Activated CD8-positive, alpha-beta T cell treated with anti-CD3 and anti-CD28 coated beads for 36 hours (primary cell): ENCODE measurements around the gene LTBP3. TPM values are rescaled to one million over a fixed set of nuclear protein-coding genes. Genes with fewer than 3 reads are reported as not detected.

Source experiments
- ATAC-seq: fragments of 200-7000 bp; cut with Tn5 transposase; one replicate; pipeline ENCODE4 v1.10.0; 2021; ENCODE audit warnings: mild to moderate bottlenecking, moderate library complexity
- CTCF ChIA-PET: fragments of 350-600 bp; sonication (Branson Sonifier 250); formaldehyde crosslinking; loops from one replicate; lab custom pipeline; 2021; ENCODE audit warnings: antibody characterized with exemption; lab: Charles Lee
- POLR2A ChIA-PET: fragments of 350-600 bp; sonication (Branson Sonifier 250); formaldehyde crosslinking; loops from one replicate; lab custom pipeline; 2021; ENCODE audit warnings: antibody characterized with exemption; lab: Charles Lee
- DNase-seq: peaks from one replicate; pipeline ENCODE4 v3.0.0-alpha.2; 2020
- H3K27ac Mint-ChIP-seq: one replicate; pipeline ENCODE4 v1.8.0; 2021; ENCODE audit warnings: mild to moderate bottlenecking, mixed read lengths
- H3K27me3 Mint-ChIP-seq: one replicate; pipeline ENCODE4 v1.8.0; 2021; ENCODE audit warnings: mixed read lengths
- H3K36me3 Mint-ChIP-seq: one replicate; pipeline ENCODE4 v1.8.0; 2021; ENCODE audit warnings: low read depth, mixed read lengths
- H3K4me1 Mint-ChIP-seq: one replicate; pipeline ENCODE4 v1.8.0; 2021; ENCODE audit warnings: low read depth, mixed read lengths
- H3K4me3 Mint-ChIP-seq: one replicate; pipeline ENCODE4 v1.8.0; 2021; ENCODE audit warnings: mild to moderate bottlenecking, moderate library complexity, mixed read lengths
- H3K9me3 Mint-ChIP-seq: one replicate; pipeline ENCODE4 v1.8.0; 2021; ENCODE audit warnings: mixed read lengths
- intact Hi-C: fragments of 100-400 bp; cut with micrococcal nuclease; formaldehyde crosslinking; loops from one replicate; pipeline ENCODE4 v1.10.0; 2022
- total RNA-seq, 2 experiments: library from RNA; stranded (reverse); gene quantifications; one replicate each; pipeline ENCODE4 v1.2.3, GENCODE V29; 2021
- TF ChIP-seq, protein P1 (sequence below): fragments of 200-600 bp; IDR thresholded peaks from one replicate; pipeline ENCODE4 v1.8.0; 2022; ENCODE audit warnings: antibody characterized with exemption, mild to moderate bottlenecking

The LTBP3 gene
- total RNA-seq, 2 experiments from 2014 or later, result 55.4 to 56.0 TPM

DNA sequence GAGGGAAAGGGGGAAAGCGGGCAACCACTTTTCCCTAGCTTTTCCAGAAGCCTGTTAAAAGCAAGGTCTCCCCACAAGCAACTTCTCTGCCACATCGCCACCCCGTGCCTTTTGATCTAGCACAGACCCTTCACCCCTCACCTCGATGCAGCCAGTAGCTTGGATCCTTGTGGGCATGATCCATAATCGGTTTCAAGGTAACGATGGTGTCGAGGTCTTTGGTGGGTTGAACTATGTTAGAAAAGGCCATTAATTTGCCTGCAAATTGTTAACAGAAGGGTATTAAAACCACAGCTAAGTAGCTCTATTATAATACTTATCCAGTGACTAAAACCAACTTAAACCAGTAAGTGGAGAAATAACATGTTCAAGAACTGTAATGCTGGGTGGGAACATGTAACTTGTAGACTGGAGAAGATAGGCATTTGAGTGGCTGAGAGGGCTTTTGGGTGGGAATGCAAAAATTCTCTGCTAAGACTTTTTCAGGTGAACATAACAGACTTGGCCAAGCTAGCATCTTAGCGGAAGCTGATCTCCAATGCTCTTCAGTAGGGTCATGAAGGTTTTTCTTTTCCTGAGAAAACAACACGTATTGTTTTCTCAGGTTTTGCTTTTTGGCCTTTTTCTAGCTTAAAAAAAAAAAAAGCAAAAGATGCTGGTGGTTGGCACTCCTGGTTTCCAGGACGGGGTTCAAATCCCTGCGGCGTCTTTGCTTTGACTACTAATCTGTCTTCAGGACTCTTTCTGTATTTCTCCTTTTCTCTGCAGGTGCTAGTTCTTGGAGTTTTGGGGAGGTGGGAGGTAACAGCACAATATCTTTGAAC, 52.5 kb downstream of the LTBP3 start:
- ChIA-PET CTCF (interaction anchor here (1.1 to 16.5 kb wide), 13 partner anchors 8 to 152 kb away, joined by 3 to 448 read pairs (median 4); partner anchors contain the start of genes FAM89B, MALAT1, NEAT1 and SLC25A45), POLR2A (interaction anchor here (0.5 to 36.2 kb wide), 37 partner anchors 6 to 1256 kb away, joined by 3 to 4842 read pairs (median 4); partner anchors contain the start of genes DPF2, FRMD8, LTBP3 and MALAT1)
- intact Hi-C loops, result loop anchor here (2.0 to 5.0 kb wide), 2 partner anchors 33 to 79 kb away; no protein-coding TSS in a partner anchor
- Mint-ChIP-seq H3K4me3 (no peak overlapping the region), H3K27ac (peak overlapping the region; percentile 73), H3K4me1 (peaks cover 45% of the 10 kb centered on the region), H3K9me3 (no peaks in the 10 kb centered on the region), H3K36me3 (peaks cover 8% of the 10 kb centered on the region), H3K27me3 (no peaks in the 10 kb centered on the region)
- DNase-seq, result no peak
- TF ChIP-seq, protein P1, sequence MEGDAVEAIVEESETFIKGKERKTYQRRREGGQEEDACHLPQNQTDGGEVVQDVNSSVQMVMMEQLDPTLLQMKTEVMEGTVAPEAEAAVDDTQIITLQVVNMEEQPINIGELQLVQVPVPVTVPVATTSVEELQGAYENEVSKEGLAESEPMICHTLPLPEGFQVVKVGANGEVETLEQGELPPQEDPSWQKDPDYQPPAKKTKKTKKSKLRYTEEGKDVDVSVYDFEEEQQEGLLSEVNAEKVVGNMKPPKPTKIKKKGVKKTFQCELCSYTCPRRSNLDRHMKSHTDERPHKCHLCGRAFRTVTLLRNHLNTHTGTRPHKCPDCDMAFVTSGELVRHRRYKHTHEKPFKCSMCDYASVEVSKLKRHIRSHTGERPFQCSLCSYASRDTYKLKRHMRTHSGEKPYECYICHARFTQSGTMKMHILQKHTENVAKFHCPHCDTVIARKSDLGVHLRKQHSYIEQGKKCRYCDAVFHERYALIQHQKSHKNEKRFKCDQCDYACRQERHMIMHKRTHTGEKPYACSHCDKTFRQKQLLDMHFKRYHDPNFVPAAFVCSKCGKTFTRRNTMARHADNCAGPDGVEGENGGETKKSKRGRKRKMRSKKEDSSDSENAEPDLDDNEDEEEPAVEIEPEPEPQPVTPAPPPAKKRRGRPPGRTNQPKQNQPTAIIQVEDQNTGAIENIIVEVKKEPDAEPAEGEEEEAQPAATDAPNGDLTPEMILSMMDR, result no peak
- no peak for ATAC-seq

DNA sequence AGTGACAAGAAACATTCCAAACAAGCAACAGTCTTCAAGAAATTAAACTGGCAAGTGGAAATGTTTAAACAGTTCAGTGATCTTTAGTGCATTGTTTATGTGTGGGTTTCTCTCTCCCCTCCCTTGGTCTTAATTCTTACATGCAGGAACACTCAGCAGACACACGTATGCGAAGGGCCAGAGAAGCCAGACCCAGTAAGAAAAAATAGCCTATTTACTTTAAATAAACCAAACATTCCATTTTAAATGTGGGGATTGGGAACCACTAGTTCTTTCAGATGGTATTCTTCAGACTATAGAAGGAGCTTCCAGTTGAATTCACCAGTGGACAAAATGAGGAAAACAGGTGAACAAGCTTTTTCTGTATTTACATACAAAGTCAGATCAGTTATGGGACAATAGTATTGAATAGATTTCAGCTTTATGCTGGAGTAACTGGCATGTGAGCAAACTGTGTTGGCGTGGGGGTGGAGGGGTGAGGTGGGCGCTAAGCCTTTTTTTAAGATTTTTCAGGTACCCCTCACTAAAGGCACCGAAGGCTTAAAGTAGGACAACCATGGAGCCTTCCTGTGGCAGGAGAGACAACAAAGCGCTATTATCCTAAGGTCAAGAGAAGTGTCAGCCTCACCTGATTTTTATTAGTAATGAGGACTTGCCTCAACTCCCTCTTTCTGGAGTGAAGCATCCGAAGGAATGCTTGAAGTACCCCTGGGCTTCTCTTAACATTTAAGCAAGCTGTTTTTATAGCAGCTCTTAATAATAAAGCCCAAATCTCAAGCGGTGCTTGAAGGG, 53.3 kb downstream of the LTBP3 start:
- DNase-seq (no peak), ATAC-seq (no peak)
- POLR2A ChIA-PET, result interaction anchor here (0.6 to 36.2 kb wide), 25 partner anchors 5 to 172 kb away, joined by 3 to 4842 read pairs (median 4); partner anchors contain the start of genes DPF2, FAM89B, FRMD8 and MALAT1
- H3K4me1 Mint-ChIP-seq, result peaks cover 42% of the 10 kb centered on the region
- no peaks in the 10 kb centered on the region for H3K9me3 Mint-ChIP-seq
- H3K27me3 Mint-ChIP-seq, result no peaks in the 10 kb centered on the region
- TF ChIP-seq, protein P1, result no peak
- peak overlapping the region; percentile 81 for H3K27ac Mint-ChIP-seq
- peaks cover 8% of the 10 kb centered on the region for H3K36me3 Mint-ChIP-seq
- CTCF ChIA-PET, result interaction anchor here (1.0 to 16.5 kb wide), 8 partner anchors 7 to 151 kb away, joined by 3 to 448 read pairs (median 9); partner anchors contain the start of genes MALAT1, NEAT1 and TIGD3
- intact Hi-C loops, result loop anchor here (5.0 kb wide), 1 partner anchor 33 kb away; no protein-coding TSS in a partner anchor
- H3K4me3 Mint-ChIP-seq, result no peak overlapping the region

DNA sequence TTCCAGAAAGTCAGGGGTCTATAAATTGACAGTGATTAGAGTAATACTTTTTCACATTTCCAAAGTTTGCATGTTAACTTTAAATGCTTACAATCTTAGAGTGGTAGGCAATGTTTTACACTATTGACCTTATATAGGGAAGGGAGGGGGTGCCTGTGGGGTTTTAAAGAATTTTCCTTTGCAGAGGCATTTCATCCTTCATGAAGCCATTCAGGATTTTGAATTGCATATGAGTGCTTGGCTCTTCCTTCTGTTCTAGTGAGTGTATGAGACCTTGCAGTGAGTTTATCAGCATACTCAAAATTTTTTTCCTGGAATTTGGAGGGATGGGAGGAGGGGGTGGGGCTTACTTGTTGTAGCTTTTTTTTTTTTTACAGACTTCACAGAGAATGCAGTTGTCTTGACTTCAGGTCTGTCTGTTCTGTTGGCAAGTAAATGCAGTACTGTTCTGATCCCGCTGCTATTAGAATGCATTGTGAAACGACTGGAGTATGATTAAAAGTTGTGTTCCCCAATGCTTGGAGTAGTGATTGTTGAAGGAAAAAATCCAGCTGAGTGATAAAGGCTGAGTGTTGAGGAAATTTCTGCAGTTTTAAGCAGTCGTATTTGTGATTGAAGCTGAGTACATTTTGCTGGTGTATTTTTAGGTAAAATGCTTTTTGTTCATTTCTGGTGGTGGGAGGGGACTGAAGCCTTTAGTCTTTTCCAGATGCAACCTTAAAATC, 54.0 kb downstream of the LTBP3 start:
- H3K4me3 Mint-ChIP-seq, result no peak overlapping the region
- ChIA-PET CTCF (interaction anchor here (1.0 to 16.5 kb wide), 4 partner anchors 6 to 85 kb away, joined by 3 to 448 read pairs (median 36); partner anchors contain the start of genes MALAT1 and NEAT1), POLR2A (interaction anchor here (0.8 to 36.2 kb wide), 21 partner anchors 4 to 189 kb away, joined by 3 to 4842 read pairs (median 5); partner anchors contain the start of genes DPF2, FAM89B, FRMD8 and MALAT1)
- TF ChIP-seq, protein P1, result no peak
- intact Hi-C loops, result loop anchor here (2.0 kb wide), 1 partner anchor 121 kb away; the partner anchor contains the start of gene SLC25A45
- no peaks in the 10 kb centered on the region for H3K27me3 Mint-ChIP-seq
- ATAC-seq, result no peak
- peak overlapping the region; percentile 81 for H3K27ac Mint-ChIP-seq
- no peak for DNase-seq
- no peaks in the 10 kb centered on the region for H3K9me3 Mint-ChIP-seq
- H3K4me1 Mint-ChIP-seq, result peaks cover 38% of the 10 kb centered on the region
- peaks cover 8% of the 10 kb centered on the region for H3K36me3 Mint-ChIP-seq

DNA sequence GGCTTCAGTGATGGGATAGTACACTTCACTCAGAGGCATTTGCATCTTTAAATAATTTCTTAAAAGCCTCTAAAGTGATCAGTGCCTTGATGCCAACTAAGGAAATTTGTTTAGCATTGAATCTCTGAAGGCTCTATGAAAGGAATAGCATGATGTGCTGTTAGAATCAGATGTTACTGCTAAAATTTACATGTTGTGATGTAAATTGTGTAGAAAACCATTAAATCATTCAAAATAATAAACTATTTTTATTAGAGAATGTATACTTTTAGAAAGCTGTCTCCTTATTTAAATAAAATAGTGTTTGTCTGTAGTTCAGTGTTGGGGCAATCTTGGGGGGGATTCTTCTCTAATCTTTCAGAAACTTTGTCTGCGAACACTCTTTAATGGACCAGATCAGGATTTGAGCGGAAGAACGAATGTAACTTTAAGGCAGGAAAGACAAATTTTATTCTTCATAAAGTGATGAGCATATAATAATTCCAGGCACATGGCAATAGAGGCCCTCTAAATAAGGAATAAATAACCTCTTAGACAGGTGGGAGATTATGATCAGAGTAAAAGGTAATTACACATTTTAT, 54.7 kb downstream of the LTBP3 start:
- ATAC-seq, result no peak
- H3K27ac Mint-ChIP-seq, result peak overlapping the region; percentile 81

More for the DNA sequence above, 54.7 kb downstream of the LTBP3 start:
- H3K27me3 Mint-ChIP-seq, result no peaks in the 10 kb centered on the region
- H3K4me1 Mint-ChIP-seq, result peaks cover 38% of the 10 kb centered on the region
- CTCF ChIA-PET, result interaction anchor here (1.6 to 16.5 kb wide), 2 partner anchors 34 to 84 kb away, joined by 6 to 448 read pairs; partner anchors contain the start of gene NEAT1
- TF ChIP-seq, protein P1, result no peak
- no peak for DNase-seq
- H3K9me3 Mint-ChIP-seq, result no peaks in the 10 kb centered on the region
- no peak overlapping the region for H3K4me3 Mint-ChIP-seq
- POLR2A ChIA-PET, result interaction anchor here (0.7 to 36.2 kb wide), 14 partner anchors 5 to 188 kb away, joined by 3 to 4842 read pairs (median 6); partner anchors contain the start of genes FAM89B, FRMD8, NEAT1 and SLC25A45
- intact Hi-C loops, result loop anchor here (2.0 kb wide), 1 partner anchor 121 kb away; the partner anchor contains the start of gene SLC25A45
- H3K36me3 Mint-ChIP-seq, result peaks cover 8% of the 10 kb centered on the region
